Measurements from ENCODE around the gene EPHB2.

Gene EPHB2

DNA sequence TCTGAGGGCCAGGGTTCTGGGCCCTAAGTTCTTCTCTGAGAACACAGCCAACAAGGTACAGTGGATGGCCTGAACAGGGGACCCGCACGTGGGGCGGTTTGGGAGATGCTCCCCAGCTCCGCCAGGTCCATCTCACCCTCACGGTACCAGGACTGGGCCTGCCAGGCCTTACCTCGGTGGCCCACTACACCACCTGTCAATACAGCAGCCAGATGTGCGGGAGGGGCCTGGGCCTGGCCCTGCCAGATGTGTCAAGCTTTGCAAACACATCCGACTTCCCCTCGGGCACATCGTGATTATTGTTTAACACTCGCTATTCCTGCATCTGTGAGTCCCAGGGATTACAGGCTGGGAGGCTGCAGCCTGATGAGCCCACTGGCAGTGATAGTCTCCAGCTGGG lies 139.6 kb downstream of the EPHB2 start:
- ATAC-seq (replicated peaks) (no peak), DNase-seq (no peak)
- no peaks in the 10 kb centered on the region for H3K36me3 Mint-ChIP-seq (ENCODE audit: insufficient read depth)
- no peaks in the 10 kb centered on the region for H3K9me3 Mint-ChIP-seq
- peaks cover 55 to 90% of the 10 kb centered on the region in 2 donors for H3K27me3 Mint-ChIP-seq
- H3K4me1 Mint-ChIP-seq (ENCODE audit: low read depth in 2 of 2), result no peaks in the 10 kb centered on the region
- H3K27ac Mint-ChIP-seq, result no peak overlapping the region
- no peak overlapping the region for H3K4me3 Mint-ChIP-seq

DNA sequence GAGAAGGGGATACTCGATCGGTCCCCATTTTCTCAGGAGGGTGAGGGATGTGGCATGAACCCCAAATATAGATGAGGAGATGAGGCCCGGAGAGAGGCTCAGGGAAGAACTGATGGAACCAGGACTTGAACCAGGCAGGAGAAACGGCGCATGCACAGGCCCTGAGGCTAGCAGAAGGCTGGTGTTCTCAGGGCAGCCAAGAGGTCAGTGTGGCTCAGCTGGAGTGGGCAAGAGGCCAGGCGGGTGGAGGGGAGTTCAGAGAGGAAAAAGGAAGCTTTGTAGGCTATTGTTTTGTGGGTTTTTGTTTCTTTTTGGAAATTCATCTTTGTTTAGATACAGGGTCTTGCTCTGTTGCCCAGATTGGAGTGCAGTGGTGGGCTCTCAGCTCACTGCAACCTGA lies 140.0 kb downstream of the EPHB2 start:
- H3K27me3 Mint-ChIP-seq, result peaks cover 51 to 86% of the 10 kb centered on the region in 2 donors
- H3K36me3 Mint-ChIP-seq (ENCODE audit: insufficient read depth), result no peaks in the 10 kb centered on the region
- ATAC-seq (replicated peaks) (no peak), DNase-seq (no peak)
- H3K27ac Mint-ChIP-seq, result no peak overlapping the region
- no peaks in the 10 kb centered on the region for H3K4me1 Mint-ChIP-seq (ENCODE audit: low read depth in 2 of 2)
- no peaks in the 10 kb centered on the region for H3K9me3 Mint-ChIP-seq
- no peak overlapping the region for H3K4me3 Mint-ChIP-seq

DNA sequence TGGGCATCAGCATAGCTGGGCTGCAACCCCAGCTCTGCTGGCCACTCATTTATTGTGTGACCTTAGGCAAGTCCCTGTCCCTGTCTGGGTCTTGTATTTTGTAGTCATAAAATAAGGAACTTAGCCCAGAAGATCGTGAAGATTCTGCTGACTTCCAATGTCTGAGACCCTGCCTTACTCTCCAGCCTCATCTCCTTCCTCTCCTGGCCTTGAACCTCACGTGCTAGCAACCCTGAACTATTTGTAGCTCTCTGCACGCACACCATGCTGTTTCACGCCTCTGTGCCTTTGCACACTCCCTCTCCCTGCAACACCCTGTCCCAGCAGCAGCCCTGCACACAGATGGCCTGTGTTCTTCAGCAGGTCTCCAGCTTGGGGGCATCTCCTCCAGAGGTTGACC lies 140.9 kb downstream of the EPHB2 start:
- Mint-ChIP-seq H3K9me3 (no peaks in the 10 kb centered on the region), H3K36me3 (ENCODE audit: insufficient read depth) (no peaks in the 10 kb centered on the region), H3K27me3 (peaks cover 43 to 77% of the 10 kb centered on the region in 2 donors), H3K27ac (no peak overlapping the region), H3K4me3 (no peak overlapping the region), H3K4me1 (ENCODE audit: low read depth in 2 of 2) (no peaks in the 10 kb centered on the region)
- DNase-seq (no peak), ATAC-seq (replicated peaks) (no peak)

DNA sequence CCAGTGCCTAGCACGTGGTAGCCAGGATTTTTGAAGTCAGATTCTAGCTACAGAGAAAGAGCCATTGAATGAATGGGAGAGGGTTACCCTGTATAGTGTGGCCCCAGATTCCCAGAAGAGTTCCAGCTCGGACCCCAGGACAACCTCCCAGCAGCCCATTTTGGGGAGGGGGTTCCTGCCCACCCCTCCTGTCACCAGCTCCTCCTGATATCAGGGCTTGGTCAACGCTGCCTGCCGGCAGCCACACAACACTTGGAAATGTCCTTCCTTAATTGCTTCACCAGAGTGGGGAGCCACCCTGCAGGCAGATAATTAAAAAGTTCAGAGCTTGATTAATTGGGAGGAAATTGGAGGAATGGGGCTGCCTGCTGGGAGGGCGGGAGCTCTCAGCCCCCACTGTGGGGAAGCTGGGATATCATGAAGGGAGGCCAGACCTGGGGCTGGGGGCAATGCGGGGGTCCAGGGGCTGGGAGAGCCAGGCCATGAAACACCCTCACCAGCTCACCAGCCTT lies 141.6 kb downstream of the EPHB2 start:
- H3K36me3 Mint-ChIP-seq (ENCODE audit: insufficient read depth), result no peaks in the 10 kb centered on the region
- DNase-seq (no peak), ATAC-seq (replicated peaks) (no peak)
- H3K9me3 Mint-ChIP-seq, result no peaks in the 10 kb centered on the region
- H3K4me3 Mint-ChIP-seq, result no peak overlapping the region
- peaks cover 36 to 70% of the 10 kb centered on the region in 2 donors for H3K27me3 Mint-ChIP-seq
- no peaks in the 10 kb centered on the region for H3K4me1 Mint-ChIP-seq (ENCODE audit: low read depth in 2 of 2)
- no peak overlapping the region for H3K27ac Mint-ChIP-seq

DNA sequence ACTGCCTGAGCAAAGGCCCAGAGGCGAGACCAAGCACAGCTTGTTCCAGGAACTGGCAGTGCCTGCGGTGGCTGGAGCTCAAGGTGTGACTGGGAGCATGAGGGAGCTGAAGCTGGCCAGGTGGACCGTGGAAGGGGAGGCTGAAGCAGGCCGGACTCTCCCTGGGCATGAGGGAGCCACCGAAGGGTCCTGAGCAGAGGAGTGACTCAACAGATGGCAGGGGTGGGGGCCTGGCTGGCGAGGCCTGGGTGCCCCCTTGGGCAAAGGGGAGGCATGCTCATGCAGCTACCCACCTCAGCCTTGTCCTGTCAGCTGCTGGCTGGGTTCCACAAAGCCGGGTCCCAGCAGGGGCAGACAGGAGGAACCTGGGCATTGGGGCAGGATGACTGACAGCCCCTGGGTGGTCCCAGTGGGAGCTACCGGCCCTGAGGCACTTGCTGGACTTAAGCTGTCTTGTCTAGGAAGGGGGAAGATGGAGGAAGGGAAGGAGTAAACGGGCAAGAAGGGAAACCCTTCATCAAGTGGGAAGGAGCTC lies 143.1 kb downstream of the EPHB2 start:
- H3K36me3 Mint-ChIP-seq (ENCODE audit: insufficient read depth), result no peaks in the 10 kb centered on the region
- no peak overlapping the region for H3K4me3 Mint-ChIP-seq
- no peaks in the 10 kb centered on the region for H3K9me3 Mint-ChIP-seq
- H3K27ac Mint-ChIP-seq, result no peak overlapping the region
- H3K4me1 Mint-ChIP-seq (ENCODE audit: low read depth in 2 of 2), result no peaks in the 10 kb centered on the region
- no peak for DNase-seq
- no peak for ATAC-seq (replicated peaks)
- H3K27me3 Mint-ChIP-seq, result peaks cover 21 to 69% of the 10 kb centered on the region in 2 donors

DNA sequence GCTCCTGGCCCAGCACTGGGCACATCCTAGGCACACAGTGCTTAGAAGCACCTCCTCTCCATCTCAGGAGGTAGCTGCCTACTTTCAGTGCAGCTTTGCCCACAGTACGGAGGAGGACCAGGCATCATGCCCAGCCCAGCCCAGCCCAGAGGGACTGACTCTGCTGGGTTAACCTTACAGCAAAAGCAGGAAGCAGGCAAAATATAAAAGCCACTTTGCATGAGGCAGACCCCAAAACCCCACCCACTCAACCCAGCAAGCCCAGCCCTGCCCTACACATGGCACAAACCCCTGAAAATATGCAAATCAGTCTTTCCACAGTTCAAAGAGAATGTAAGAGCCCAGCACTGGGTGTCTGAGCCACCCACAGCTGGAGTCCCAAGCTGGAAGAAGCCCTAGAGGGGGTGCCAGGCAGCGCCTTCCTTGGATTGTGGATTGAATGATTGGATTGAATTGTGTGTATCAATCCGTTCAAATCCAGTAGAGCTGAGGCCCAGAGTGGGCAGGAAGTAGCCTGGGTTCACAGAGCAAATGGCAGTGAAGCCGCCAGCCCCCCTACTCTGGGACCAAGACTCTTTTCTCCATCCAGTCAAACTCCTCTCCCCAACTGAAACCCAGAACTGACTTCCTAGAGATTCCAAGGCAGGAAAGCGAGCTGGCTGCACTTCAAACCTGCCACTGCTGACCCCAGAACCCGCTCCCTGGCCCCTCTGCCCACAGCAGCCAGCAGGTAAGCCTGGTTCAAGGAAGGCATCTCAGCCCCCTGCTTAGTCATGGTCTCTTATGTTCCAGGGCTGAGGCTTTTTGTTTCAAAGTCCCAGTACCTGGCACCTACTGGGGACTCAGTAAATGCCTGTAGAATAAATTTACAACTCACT lies 144.3 kb downstream of the EPHB2 start:
- Mint-ChIP-seq H3K9me3 (no peaks in the 10 kb centered on the region), H3K36me3 (ENCODE audit: insufficient read depth) (no peaks in the 10 kb centered on the region), H3K27ac (no peak overlapping the region), H3K27me3 (peaks cover 15 to 60% of the 10 kb centered on the region in 2 donors), H3K4me3 (no peak overlapping the region), H3K4me1 (ENCODE audit: low read depth in 2 of 2) (no peaks in the 10 kb centered on the region)
- DNase-seq (no peak), ATAC-seq (replicated peaks) (no peak)

DNA sequence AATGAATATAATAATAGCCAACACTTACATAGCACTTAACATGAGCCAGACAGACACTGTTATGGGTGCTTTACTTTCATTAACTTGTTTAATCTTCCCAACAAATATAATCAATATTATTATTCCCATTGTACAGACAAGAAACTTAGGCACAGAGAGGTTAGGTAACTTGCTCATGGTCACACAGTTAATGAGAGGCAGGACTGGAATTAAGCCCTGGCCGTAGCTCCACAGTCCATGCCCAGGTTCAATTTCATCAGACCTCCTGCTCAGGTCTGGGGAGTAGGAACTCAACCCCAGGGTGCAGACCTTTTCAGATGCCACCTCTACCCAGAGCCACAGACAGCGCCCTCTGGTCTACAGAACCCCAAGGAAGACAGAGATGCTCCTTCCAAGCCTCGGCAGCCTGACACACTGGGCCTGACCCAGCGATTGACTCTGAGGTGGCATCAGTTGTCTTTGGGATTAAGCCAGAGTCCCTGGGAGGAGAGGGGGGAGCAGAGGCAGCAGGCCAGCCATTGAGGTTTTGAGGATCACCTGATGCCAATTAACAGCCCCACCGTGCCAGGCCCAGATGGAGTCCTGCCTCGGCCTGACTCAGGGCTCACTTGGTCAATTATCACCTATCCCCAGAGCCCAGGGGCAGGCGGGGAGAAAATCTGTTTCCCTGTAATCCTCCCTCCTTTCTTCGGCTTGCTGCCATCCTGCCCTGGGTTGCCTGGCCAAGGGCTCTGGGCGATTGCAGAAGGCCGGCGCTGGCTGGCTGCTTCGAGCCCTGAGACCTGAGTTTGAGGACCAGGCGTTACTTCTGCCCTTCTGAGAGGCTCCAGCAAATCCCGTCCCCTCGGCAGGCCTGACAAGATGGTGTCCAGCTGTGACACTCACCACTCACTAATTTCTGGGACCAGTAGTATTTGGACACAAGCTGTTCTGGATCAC lies 145.3 kb downstream of the EPHB2 start:
- no peaks in the 10 kb centered on the region for H3K9me3 Mint-ChIP-seq
- no peaks in the 10 kb centered on the region for H3K36me3 Mint-ChIP-seq (ENCODE audit: insufficient read depth)
- H3K4me1 Mint-ChIP-seq (ENCODE audit: low read depth in 2 of 2), result no peaks in the 10 kb centered on the region

DNA sequence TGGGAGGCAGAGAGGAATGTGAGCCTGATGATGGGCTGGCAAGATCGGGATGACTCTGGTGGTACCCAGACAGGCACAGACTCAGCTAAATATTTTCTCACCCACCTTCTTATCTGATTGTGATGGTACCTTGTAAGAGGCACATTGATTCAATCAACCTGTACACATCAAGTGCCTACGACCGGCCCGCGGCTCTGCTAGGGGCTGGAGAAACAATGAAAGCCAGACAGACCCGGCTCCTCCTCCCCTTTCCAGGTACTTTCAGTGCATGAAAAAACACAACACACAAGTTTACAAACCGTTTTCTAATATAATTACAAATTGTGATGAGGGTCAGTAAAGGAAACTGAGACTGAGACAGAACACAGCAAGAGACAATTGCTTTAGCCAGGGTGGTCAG lies 147.0 kb downstream of the EPHB2 start:
- no peaks in the 10 kb centered on the region for H3K9me3 Mint-ChIP-seq
- DNase-seq (no peak), ATAC-seq (replicated peaks) (no peak)
- H3K27ac Mint-ChIP-seq, result no peak overlapping the region
- H3K27me3 Mint-ChIP-seq, result peaks cover 0 to 33% of the 10 kb centered on the region in 2 donors
- no peak overlapping the region for H3K4me3 Mint-ChIP-seq
- H3K4me1 Mint-ChIP-seq (ENCODE audit: low read depth in 2 of 2), result no peaks in the 10 kb centered on the region
- no peaks in the 10 kb centered on the region for H3K36me3 Mint-ChIP-seq (ENCODE audit: insufficient read depth)

More for the DNA sequence above, 145.3 kb downstream of the EPHB2 start:
- peaks cover 9 to 50% of the 10 kb centered on the region in 2 donors for H3K27me3 Mint-ChIP-seq
- no peak overlapping the region for H3K27ac Mint-ChIP-seq
- H3K4me3 Mint-ChIP-seq, result no peak overlapping the region
- ATAC-seq (replicated peaks), result no peak
- DNase-seq, result no peak

DNA sequence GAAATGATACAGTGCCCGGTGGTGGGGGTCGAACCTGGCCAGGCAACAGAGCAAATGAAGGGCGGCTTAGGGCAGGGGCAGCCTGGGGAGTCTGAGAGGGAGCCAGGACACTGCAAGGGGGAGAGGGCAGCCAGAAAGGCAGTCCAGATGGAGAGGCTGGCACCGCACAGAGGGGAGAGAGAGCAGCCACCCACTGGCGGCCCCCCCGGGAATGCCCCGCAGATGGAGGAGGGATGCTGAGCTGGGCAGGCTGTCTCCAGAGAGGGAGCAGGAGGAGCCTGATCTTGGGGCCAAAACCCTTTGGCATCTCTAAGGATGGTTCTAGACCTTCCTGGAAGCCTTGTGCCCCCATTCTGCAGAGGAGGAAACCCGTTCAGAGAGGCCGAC lies 149.8 kb downstream of the EPHB2 start:
- Mint-ChIP-seq H3K4me1 (ENCODE audit: low read depth in 2 of 2) (no peaks in the 10 kb centered on the region), H3K36me3 (ENCODE audit: insufficient read depth) (no peaks in the 10 kb centered on the region), H3K27me3 (peaks cover 0 to 31% of the 10 kb centered on the region in 2 donors), H3K9me3 (no peaks in the 10 kb centered on the region), H3K27ac (no peak overlapping the region), H3K4me3 (no peak overlapping the region)
- DNase-seq (no peak), ATAC-seq (replicated peaks) (no peak)

DNA sequence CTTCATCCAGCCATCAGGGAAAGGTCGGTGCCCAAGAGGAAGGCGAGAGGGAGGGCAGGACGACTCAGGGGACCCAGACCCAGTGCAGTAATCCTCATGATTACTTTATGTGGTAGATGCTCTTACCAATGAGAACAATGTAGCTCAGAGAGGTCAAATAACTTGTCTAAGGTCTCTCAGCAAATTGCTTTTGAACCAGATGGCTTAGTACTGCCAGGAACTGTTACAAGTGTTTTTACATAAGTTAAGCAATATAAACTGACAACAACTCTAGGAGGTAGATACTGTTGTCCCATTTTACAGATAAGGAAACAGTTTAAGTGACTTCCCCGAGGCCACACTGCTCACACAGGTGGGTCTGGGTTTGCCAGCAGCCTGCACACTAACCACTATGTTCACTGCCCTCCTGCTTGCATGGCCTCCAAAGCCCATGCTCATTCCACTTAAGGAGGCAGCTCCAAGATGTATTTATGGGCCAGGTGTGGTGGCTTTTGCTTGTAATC lies 150.3 kb downstream of the EPHB2 start:
- Mint-ChIP-seq H3K36me3 (ENCODE audit: insufficient read depth) (no peaks in the 10 kb centered on the region), H3K27ac (no peak overlapping the region), H3K27me3 (peaks cover 2 to 36% of the 10 kb centered on the region in 2 donors), H3K9me3 (no peaks in the 10 kb centered on the region), H3K4me3 (no peak overlapping the region), H3K4me1 (ENCODE audit: low read depth in 2 of 2) (no peaks in the 10 kb centered on the region)
- no peak for ATAC-seq (replicated peaks)
- no peak for DNase-seq

DNA sequence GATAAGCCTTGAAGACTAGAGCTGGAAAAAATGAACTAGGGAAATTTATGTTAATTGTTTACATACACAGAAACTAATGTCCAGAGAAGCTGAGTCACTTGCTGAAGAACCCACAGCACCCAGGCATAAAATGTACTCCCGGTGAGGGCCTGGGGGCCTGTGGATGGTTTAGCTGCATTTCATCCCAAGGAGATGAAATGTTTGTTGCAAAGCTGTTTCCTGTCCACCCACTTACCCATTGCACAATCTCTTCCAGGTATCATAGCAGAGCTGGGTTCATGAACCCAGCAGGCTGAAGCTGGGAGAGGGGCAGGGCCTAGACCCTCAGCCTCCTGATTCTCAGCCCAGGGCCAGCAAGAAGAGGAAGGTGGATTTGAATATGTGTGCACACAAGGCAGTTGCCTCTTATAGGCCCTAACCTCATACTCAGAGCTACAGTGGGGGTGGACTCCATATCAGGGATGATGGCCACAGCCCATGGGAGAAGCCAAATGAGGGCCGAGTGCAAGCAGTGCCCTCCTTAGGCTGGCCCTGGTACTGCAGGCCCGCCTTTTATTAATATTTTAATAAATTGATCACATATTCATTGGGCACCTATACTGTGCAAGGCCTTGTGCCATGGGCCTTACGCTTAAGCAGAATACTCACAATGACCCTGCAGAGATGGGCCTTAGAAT lies 151.3 kb downstream of the EPHB2 start:
- H3K27me3 Mint-ChIP-seq, result peaks cover 7 to 46% of the 10 kb centered on the region in 2 donors
- no peaks in the 10 kb centered on the region for H3K9me3 Mint-ChIP-seq
- no peak for DNase-seq
- H3K27ac Mint-ChIP-seq, result no peak overlapping the region
- no peak overlapping the region for H3K4me3 Mint-ChIP-seq
- no peak for ATAC-seq (replicated peaks)
- no peaks in the 10 kb centered on the region for H3K4me1 Mint-ChIP-seq (ENCODE audit: low read depth in 2 of 2)
- H3K36me3 Mint-ChIP-seq (ENCODE audit: insufficient read depth), result no peaks in the 10 kb centered on the region

DNA sequence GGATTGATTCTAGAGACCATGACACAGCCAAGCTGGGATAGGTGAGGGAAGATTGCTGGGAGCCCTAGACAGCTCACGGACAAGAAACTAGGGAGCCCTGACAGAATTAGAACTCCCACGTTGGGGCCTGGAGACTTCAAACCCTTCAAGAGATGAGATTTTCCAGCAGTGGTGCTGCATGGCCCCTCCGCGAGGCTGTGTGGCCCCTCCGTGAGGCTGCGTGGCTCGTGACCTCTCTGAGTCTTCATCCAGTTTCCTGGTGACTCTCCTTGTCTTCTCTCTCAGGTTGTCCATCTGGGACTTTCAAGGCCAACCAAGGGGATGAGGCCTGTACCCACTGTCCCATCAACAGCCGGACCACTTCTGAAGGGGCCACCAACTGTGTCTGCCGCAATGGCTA lies 152.1 kb downstream of the EPHB2 start:
- H3K27me3 Mint-ChIP-seq, result peaks cover 12 to 50% of the 10 kb centered on the region in 2 donors
- H3K9me3 Mint-ChIP-seq, result no peaks in the 10 kb centered on the region
- no peak overlapping the region for H3K27ac Mint-ChIP-seq
- no peak overlapping the region for H3K4me3 Mint-ChIP-seq
- ATAC-seq (replicated peaks), result no peak
- H3K4me1 Mint-ChIP-seq (ENCODE audit: low read depth in 2 of 2), result no peaks in the 10 kb centered on the region
- no peaks in the 10 kb centered on the region for H3K36me3 Mint-ChIP-seq (ENCODE audit: insufficient read depth)
- no peak for DNase-seq

DNA sequence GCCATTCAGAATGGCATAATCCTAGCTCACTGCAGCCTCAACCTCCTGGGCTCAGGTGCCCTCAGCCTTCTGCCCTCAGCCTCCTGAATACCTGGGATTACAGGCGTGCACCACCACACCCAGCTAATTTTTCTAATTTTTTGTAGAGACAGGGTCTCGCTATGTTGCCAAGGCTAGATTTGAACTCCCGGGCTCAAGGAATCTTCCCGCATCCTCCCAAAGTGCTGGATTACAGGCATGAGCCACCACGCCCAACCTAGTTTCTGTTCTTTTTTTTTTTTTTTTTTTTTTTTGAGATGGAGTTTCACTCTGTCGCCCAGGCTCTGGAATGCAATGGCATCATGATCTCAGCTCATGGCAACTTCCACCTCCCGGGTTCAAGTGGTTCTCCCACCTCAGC lies 153.1 kb downstream of the EPHB2 start:
- ATAC-seq (replicated peaks), result no peak
- no peaks in the 10 kb centered on the region for H3K9me3 Mint-ChIP-seq

More for the DNA sequence above, 153.1 kb downstream of the EPHB2 start:
- DNase-seq, result no peak
- no peaks in the 10 kb centered on the region for H3K4me1 Mint-ChIP-seq (ENCODE audit: low read depth in 2 of 2)
- H3K27ac Mint-ChIP-seq, result no peak overlapping the region
- H3K36me3 Mint-ChIP-seq (ENCODE audit: insufficient read depth), result no peaks in the 10 kb centered on the region
- H3K4me3 Mint-ChIP-seq, result no peak overlapping the region
- peaks cover 12 to 50% of the 10 kb centered on the region in 2 donors for H3K27me3 Mint-ChIP-seq

Data from effector memory CD8-positive, alpha-beta T cell (primary cell).